ENCODE data around the gene CENPA. TPM values are rescaled to one million over a fixed set of nuclear protein-coding genes. Genes with fewer than 3 reads are reported as not detected.
"Not testable (repeated sequence)": the region's sequence is repeated elsewhere in the genome, so short reads cannot be mapped to it uniquely, and the experiment has no call there.

Gene CENPA
- total RNA-seq, 4 donors from 2014 or later, result 0.46 to 1.1 TPM; not detected in 2

DNA sequence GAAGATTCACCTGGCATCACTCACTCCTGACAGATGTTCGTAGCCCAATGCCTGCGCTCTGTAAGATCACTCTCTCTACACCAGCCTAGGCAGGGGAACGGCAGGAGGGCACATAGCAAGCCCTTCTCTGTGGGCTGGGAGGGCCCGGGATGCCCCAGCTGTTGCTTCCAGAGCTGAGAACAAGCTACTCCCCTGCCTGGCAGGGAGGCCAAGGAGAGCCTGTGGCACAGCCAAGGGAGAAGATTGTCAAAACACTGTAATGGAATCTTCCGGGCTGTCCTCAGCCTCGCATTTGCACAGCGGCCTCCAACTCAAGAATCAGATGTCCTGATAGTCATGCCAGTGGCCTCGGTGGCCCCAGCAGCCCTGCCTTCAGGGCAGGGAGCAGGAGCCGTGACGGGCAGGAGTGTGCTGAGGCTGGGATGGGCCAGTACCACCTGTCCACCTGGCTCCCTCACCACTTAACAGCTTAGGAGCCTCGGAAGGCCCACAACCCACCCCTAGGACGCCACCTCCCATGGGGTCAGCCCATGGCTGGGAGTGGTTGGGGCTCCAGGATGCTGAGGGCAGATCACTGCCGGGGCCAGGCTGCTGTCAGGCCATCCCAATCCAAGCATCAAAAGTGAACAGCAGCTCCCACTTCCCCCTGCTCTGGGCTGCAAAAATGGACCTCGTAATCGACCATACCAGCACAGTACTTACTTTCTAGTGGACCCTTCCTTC, 43.6 kb upstream of the CENPA start:
- no peak for ATAC-seq (ENCODE audit: low FRiP score)
- TF ChIP-seq, protein P1, sequence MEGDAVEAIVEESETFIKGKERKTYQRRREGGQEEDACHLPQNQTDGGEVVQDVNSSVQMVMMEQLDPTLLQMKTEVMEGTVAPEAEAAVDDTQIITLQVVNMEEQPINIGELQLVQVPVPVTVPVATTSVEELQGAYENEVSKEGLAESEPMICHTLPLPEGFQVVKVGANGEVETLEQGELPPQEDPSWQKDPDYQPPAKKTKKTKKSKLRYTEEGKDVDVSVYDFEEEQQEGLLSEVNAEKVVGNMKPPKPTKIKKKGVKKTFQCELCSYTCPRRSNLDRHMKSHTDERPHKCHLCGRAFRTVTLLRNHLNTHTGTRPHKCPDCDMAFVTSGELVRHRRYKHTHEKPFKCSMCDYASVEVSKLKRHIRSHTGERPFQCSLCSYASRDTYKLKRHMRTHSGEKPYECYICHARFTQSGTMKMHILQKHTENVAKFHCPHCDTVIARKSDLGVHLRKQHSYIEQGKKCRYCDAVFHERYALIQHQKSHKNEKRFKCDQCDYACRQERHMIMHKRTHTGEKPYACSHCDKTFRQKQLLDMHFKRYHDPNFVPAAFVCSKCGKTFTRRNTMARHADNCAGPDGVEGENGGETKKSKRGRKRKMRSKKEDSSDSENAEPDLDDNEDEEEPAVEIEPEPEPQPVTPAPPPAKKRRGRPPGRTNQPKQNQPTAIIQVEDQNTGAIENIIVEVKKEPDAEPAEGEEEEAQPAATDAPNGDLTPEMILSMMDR (IDR thresholded peaks at IDR 0.05), result no peak
- DNase-seq (ENCODE audit: low spot score), result no peak

DNA sequence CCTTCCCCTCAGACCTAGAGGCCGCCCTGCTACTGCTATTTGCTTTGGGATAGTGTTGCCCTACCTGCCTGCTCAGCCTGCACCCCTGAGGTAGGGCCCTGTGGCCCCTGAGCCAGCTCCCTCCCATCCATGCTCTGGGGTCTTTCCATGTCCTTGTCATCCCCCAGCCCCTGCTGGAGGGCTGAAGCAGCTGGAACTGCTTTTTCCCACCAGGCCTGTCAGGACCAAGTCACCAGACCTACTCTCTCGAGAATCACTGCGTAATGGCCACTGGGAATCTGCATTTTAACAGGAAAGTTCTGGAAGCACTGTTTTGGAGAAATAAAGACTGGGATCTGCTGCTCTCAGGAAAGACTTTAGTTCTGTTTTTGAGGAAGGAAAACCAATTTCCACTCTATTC, 42.0 kb upstream of the CENPA start:
- ATAC-seq (ENCODE audit: low FRiP score) (no peak), DNase-seq (ENCODE audit: low spot score) (no peak)
- TF ChIP-seq, protein P1 (IDR thresholded peaks at IDR 0.05), result no peak

DNA sequence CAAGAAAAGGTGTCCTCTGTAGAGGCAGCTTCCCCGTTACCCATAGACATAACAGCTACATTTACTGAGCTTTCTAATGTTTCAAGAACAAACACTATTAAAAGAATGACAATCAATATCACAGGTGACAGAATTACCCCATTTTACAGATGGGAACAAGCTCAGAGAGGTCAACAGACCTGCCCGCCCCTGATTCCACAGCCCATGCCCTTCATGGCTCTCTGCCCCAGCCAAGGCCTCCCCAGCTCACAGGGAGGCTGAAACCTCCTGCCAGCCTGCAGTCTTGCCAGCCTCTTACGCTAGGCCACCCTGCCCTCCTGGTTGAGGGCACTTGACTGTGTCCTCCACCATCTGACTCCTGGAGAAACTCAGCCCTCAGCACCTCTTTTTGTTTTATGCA, 40.9 kb upstream of the CENPA start:
- DNase-seq (ENCODE audit: low spot score), result no peak
- TF ChIP-seq, protein P1 (IDR thresholded peaks at IDR 0.05), result no peak
- ATAC-seq (ENCODE audit: low FRiP score), result no peak

DNA sequence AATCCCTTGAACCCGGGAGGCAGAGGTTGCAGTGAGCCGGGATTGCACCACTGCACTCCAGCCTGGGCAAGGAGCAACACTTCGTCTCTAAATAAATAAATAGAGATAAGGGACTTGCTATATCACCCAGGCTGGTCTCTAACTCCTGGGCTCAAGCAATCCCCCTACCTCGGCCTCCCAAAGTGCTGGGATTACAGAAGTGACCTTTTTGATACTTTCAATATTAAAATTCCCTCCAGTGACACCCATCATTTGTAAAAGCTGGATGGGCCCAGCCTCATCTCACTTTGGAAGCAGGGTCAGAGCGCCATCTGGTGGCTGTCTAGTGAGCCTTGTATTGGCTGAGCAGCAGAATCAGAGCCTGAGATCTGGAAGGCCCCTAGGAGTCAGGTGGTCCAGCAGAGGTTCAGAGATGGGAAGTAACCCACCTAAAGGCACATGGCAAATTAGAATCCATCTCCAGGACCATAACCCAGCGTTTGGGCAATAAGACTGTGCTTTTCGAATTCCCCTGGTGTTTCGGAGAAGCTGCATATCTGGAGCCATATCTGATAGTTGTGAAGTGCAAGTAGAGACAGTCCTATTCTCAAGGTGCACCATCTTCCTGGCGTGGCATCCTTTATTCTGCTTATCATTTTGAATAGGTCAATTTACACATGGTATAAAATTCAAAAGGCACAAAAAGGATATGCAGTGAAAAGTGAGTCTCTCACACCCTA, 40.1 kb upstream of the CENPA start:
- peak; percentile 94 for DNase-seq (ENCODE audit: low spot score)

DNA sequence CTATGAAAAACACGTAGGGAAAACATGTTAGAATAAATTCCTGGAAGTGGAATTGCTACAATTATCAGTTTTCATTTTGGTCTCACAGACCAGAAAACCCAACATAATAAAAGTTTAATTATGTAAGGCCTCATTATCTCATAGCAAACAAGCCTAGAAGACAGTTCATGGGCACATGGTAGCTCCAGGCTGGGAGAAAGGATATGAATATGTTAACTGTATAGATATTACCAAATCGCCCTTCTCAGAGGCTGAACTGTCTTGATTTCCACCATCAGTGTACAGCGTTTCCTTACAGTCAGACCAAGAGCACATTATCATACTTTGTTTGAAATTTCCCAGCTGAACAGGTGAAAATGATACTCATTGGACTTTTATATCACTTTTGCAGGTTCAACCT, 38.9 kb upstream of the CENPA start:
- no peak for DNase-seq (ENCODE audit: low spot score)
- ATAC-seq (ENCODE audit: low FRiP score), result no peak
- TF ChIP-seq, protein P1 (IDR thresholded peaks at IDR 0.05), result no peak

More for the DNA sequence above, 40.1 kb upstream of the CENPA start:
- TF ChIP-seq, protein P1 (IDR thresholded peaks at IDR 0.05), result peak in 1 of 3 donors; percentile 59
- peak; percentile 82 for ATAC-seq (ENCODE audit: low FRiP score)

DNA sequence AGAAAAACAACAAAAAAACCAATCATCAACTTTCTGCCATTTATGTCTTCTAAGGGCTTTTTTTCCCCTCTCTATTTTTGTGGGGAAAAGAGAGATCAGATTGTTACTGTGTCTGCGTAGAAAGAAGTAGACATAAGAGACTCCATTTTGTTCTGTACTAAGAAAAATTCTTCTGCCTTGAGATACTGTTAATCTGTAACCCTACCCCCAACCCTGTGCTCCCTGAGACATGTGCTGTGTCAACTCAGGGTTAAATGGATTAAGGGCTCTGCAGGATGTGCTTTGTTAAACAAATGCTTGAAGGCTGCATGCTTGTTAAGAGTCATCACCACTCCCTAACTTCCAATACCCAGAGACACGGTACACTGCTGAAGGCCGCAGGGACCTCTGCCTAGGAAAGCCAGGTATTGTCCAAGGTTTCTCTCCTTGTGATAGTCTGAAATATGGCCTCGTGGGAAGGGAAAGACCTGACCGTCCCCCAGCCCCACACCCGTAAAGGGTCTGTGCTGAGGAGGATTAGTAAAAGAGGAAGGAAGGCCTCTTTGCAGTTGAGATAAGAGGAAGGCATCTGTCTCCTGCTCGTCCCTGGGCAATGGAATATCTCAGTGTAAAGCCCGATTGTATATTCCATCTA, 36.0 kb upstream of the CENPA start:
- not testable (repeated sequence) for ATAC-seq (ENCODE audit: low FRiP score); DNase-seq (ENCODE audit: low spot score)

DNA sequence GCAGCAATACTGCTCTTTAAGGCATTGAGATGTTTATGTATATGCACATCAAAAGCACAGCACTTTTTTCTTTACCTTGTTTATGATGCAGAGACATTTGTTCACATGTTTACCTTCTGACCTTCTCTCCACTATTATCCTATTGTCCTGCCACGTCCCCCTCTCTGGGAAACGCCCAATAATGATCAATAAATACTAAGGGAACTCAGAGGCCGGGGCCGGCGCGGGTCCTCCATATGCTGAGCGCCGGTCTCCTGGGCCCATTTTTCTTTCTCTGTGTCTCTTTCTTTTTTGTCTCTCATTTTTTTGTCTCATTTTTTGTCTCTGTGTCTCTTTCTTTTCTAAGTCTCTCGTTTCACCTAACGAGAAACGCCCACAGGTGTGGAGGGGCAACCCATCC, 35.4 kb upstream of the CENPA start:
- not testable (repeated sequence) for DNase-seq (ENCODE audit: low spot score); ATAC-seq (ENCODE audit: low FRiP score)

DNA sequence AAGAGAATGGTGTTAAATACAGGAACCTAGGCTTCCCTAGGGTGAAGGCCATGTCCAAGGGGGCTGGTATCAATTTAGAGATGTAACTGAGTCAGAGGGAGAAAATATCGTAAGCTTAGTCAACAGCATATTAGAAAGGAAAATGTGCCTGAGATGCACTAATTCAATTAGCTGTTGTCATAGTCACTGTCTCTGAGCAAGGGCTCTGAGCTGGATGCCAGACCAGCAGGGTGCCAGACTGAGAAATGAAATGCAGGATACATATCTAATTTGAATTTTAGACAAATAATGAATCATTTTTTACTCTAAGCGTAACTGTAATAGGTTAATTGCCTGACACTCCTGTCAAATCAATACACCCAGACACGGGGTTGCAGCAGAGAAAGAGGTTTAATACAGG, 33.2 kb upstream of the CENPA start:
- ATAC-seq (ENCODE audit: low FRiP score) (no peak), DNase-seq (ENCODE audit: low spot score) (no peak)
- TF ChIP-seq, protein P1 (IDR thresholded peaks at IDR 0.05), result no peak

Data from omental fat pad (tissue), 4 donors.